Sigmoid colon (tissue), 7 donors: ENCODE data around the gene PPP1R1A. TPM values are rescaled to one million over a fixed set of nuclear protein-coding genes. Genes with fewer than 3 reads are reported as not detected.
A peak's percentile ranks its signal among the peaks of the same experiment; 100 is the strongest.

Experiments
- DNase-seq: peaks from one replicate; pipeline ENCODE4 v3.0.0-alpha.2; 2019
- H3K27ac ChIP-seq, 4 donors: fragments of 200-600 bp; sonication (generic); one replicate each; pipeline ENCODE4 v1.5.1; 2016 to 2019; ENCODE audit warnings: mild to moderate bottlenecking in 1 of 4
- H3K27me3 ChIP-seq, 3 donors: fragments of 200-600 bp; sonication (generic); one replicate each; pipeline ENCODE4 v1.5.1; 2019; ENCODE audit warnings: mild to moderate bottlenecking in 1 of 3
- H3K36me3 ChIP-seq, 4 donors: fragments of 200-600 bp; sonication (generic); one replicate each; pipeline ENCODE4 v1.5.1; 2016 to 2019
- H3K4me1 ChIP-seq, 4 donors: fragments of 200-600 bp; sonication (generic); one replicate each; pipeline ENCODE4 v1.5.1; 2017 to 2019
- H3K4me3 ChIP-seq, 4 donors: fragments of 200-600 bp; sonication (generic); one replicate each; pipeline ENCODE4 v1.5.1; 2017 to 2019; ENCODE audit warnings: mild to moderate bottlenecking in 2 of 4, moderate library complexity in 1 of 4
- H3K9me3 ChIP-seq, 4 donors: fragments of 200-600 bp in 3 of 4; sonication (generic) in 3 of 4; one replicate each; pipeline versions ENCODE4 v1.5.1 to v1.6.1; 2013 to 2019
- EP300 ChIP-seq, 4 donors: sonication (generic); formaldehyde crosslinking; IDR thresholded peaks; one replicate each; pipeline ENCODE4 v1.6.1; 2017; ENCODE audit warnings: antibody characterized with exemption in 4 of 4
- POLR2A ChIP-seq, 2 donors: fragments of 450-650 bp; IDR thresholded peaks; one replicate each; pipeline ENCODE4 v1.6.1; 2016; ENCODE audit warnings: antibody characterized with exemption in 2 of 2, mild to moderate bottlenecking in 2 of 2, moderate library complexity in 2 of 2
- POLR2AphosphoS5 ChIP-seq, 4 donors: sonication (generic); formaldehyde crosslinking; IDR thresholded peaks; one replicate each; pipeline ENCODE4 v1.6.1; 2017; ENCODE audit warnings: antibody characterized with exemption in 4 of 4
- WGBS, 2 donors: extraction: QIAGEN DNeasy Blood & Tissue Kit; methylation state at CpG; one replicate each; pipeline ENCODE4 v1.1.7; 2013; 5-methylcytosine and 5-hydroxymethylcytosine counted together
- intact Hi-C: fragments of 100-400 bp; cut with DNase I; formaldehyde crosslinking; loops from one replicate; pipeline ENCODE4 v1.15.1; 2023
- polyA plus RNA-seq, 3 donors: library from polyadenylated mRNA; stranded (reverse); fragments of 200-250 nt; gene quantifications; one replicate each; pipeline ENCODE4 v1.2.3, GENCODE V29; 2013
- total RNA-seq, 4 donors: library from RNA; depleted of rRNA; stranded (reverse); fragments of >200 nt; gene quantifications; one replicate each; pipeline ENCODE4 v1.1.0, GENCODE V29; 2016
- TF ChIP-seq, protein P1 (sequence below), 4 experiments: fragments of 450-650 bp in 3 of 4; fragments of 200-600 bp in 1 of 4; IDR thresholded peaks; one replicate each; pipeline ENCODE4 v1.5.1; 2016 to 2019; ENCODE audit warnings: antibody characterized with exemption in 4 of 4, mild to moderate bottlenecking in 3 of 4, moderate library complexity in 2 of 4
- donor health status: healthy with polysubstance abuse.
- donor health status: Bipolar disorder and iron deficiency.
- donor health status: healthy.

Gene PPP1R1A
- total and polyA plus RNA-seq, 7 donors, result 0.92 to 48.9 (median 17.5) TPM

DNA sequence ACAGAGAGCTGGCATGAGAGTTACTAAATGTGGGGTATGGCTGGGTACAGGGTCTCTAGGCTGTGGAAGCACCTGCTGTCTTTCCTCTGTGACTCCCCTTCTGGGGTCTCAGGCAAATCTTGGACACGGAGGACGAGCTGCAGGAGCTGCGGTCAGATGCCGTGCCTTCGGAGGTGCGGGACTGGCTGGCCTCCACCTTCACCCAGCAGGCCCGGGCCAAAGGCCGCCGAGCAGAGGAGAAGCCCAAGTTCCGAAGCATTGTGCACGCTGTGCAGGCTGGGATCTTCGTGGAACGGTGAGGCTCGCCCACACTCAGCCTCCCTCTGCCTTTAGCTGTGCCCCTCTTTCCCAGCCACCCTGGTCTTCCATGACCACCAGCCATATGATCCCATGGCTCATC lies 19.4 kb downstream of the PPP1R1A start:
- intact Hi-C loops, result no loop called here
- no peak for DNase-seq
- TF ChIP-seq POLR2AphosphoS5 (IDR thresholded peaks at IDR 0.05) (no peak), EP300 (IDR thresholded peaks at IDR 0.05) (no peak), POLR2A (IDR thresholded peaks at IDR 0.05) (no peak)
- TF ChIP-seq, protein P1, sequence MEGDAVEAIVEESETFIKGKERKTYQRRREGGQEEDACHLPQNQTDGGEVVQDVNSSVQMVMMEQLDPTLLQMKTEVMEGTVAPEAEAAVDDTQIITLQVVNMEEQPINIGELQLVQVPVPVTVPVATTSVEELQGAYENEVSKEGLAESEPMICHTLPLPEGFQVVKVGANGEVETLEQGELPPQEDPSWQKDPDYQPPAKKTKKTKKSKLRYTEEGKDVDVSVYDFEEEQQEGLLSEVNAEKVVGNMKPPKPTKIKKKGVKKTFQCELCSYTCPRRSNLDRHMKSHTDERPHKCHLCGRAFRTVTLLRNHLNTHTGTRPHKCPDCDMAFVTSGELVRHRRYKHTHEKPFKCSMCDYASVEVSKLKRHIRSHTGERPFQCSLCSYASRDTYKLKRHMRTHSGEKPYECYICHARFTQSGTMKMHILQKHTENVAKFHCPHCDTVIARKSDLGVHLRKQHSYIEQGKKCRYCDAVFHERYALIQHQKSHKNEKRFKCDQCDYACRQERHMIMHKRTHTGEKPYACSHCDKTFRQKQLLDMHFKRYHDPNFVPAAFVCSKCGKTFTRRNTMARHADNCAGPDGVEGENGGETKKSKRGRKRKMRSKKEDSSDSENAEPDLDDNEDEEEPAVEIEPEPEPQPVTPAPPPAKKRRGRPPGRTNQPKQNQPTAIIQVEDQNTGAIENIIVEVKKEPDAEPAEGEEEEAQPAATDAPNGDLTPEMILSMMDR (IDR thresholded peaks at IDR 0.05), result no peak

DNA sequence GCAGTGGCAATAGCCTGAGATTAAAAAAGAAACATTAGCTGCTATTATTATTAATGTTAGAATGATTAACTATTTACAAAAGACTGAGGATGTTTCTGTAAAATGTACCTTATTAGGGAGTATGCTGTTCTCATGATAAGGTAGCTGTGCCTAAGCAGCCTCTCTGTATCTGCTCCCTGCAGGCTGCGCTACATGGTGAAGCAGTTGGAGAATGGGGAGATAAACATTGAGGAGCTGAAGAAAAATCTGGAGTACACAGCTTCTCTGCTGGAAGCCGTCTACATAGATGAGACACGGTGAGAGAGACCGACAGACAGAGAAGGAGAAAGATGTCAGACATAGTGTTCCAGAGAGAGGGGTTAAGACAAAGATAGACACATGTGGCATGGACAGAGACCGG lies 21.7 kb downstream of the PPP1R1A start:
- no peak overlapping the region for H3K27ac ChIP-seq
- TF ChIP-seq EP300 (IDR thresholded peaks at IDR 0.05) (no peak), POLR2AphosphoS5 (IDR thresholded peaks at IDR 0.05) (no peak), POLR2A (IDR thresholded peaks at IDR 0.05) (no peak)
- H3K9me3 ChIP-seq, result no peaks in the 10 kb centered on the region
- DNase-seq, result no peak
- no peaks in the 10 kb centered on the region for H3K27me3 ChIP-seq
- WGBS, 2 donors, result 86 to 87% methylated on average over 5 of the region's 5 CpGs
- no peak overlapping the region for H3K4me3 ChIP-seq
- intact Hi-C loops, result no loop called here
- peaks cover 0 to 34% (median 28%) of the 10 kb centered on the region in 4 donors for H3K4me1 ChIP-seq
- H3K36me3 ChIP-seq, result peaks cover 0 to 16% (median 7%) of the 10 kb centered on the region in 4 donors

More for the DNA sequence above, 19.4 kb downstream of the PPP1R1A start:
- peaks cover 0 to 13% (median 6%) of the 10 kb centered on the region in 4 donors for H3K4me1 ChIP-seq
- H3K27me3 ChIP-seq, result no peaks in the 10 kb centered on the region
- no peaks in the 10 kb centered on the region for H3K9me3 ChIP-seq
- H3K36me3 ChIP-seq, result peaks cover 0 to 34% (median 19%) of the 10 kb centered on the region in 4 donors
- WGBS, 2 donors, result 91 to 94% methylated on average over 14 of the region's 14 CpGs
- no peak overlapping the region for H3K4me3 ChIP-seq
- no peak overlapping the region for H3K27ac ChIP-seq

GRCh38 chr12:54565986-54566544 lies 22.4 kb downstream of the PPP1R1A start:
- Histone ChIP-seq H3K9me3 (no peaks in the 10 kb centered on the region), H3K27me3 (no peaks in the 10 kb centered on the region), H3K4me1 (peaks cover 0 to 39% (median 35%) of the 10 kb centered on the region in 4 donors), H3K27ac (no peak overlapping the region), H3K4me3 (no peak overlapping the region), H3K36me3 (peaks cover 0 to 16% (median 7%) of the 10 kb centered on the region in 4 donors)
- intact Hi-C loops, result no loop called here
- no peak for DNase-seq
- no peak for TF ChIP-seq POLR2A (IDR thresholded peaks at IDR 0.05)
- TF ChIP-seq EP300 (IDR thresholded peaks at IDR 0.05), result no peak
- TF ChIP-seq, protein P1 (IDR thresholded peaks at IDR 0.05), result no peak
- TF ChIP-seq POLR2AphosphoS5 (IDR thresholded peaks at IDR 0.05), result no peak
- 51 to 61% methylated on average over 3 of the region's 3 CpGs for WGBS, 2 donors

DNA sequence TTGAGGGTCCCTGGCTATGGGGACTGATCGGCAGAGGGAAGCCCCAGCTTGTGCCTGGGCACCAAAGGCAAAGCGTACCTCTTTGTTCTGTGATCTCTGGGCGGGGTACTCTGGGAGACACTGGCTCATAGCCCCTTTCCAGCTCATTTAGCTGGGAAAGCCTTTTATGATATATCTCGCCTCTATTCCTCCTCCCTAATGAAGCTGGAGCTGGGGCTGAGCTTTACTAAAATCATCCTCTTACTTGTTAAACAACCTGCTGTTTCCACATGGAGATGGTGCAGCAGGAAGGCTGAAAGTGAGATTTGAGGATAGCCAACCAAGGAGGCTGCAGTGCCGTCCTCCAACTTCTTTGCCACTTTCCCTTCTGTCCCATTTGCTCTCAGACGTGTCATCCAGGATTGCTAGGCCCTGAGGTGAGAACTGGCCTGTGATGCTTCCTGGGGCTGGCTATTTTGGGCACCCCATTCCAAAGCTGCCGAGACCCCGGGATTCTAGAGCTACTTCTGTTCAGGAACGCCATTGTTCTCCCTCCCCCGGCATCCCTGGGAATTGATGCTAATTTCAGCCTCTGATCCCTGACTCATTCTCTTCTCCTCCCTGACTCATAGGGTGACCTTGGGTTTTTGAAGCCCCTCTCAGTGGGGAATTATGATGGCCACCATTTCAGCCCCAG lies 23.0 kb downstream of the PPP1R1A start:
- Histone ChIP-seq H3K27me3 (no peaks in the 10 kb centered on the region), H3K9me3 (no peaks in the 10 kb centered on the region), H3K4me1 (peaks cover 0 to 46% (median 40%) of the 10 kb centered on the region in 4 donors), H3K36me3 (peaks cover 0 to 16% (median 7%) of the 10 kb centered on the region in 4 donors), H3K27ac (no peak overlapping the region), H3K4me3 (no peak overlapping the region)
- DNase-seq, result no peak
- WGBS, 2 donors, result 60 to 78% methylated on average over 10 of the region's 10 CpGs
- TF ChIP-seq POLR2A (IDR thresholded peaks at IDR 0.05), result no peak
- intact Hi-C loops, result no loop called here

DNA sequence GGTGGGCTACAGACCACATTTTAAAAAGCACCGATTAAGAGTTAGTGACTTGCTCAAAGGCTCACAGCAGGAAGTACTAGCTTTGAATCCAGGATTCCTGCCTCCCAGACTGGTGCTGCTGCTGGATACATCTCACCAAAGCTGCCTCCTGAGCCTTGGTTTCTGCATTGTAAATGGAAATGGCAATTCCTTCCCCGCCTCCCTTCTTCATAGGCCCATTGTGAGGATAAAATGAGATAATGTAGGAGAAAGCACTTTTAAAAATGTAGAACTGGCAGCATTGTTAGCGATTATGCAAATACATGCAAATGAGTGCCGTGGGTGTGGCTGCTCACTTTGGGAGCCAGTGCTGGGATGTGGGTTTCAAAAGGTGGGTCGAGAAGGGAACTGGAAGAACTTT lies 23.7 kb downstream of the PPP1R1A start:
- no peak for DNase-seq
- no peak overlapping the region for H3K27ac ChIP-seq
- peaks cover 0 to 52% (median 43%) of the 10 kb centered on the region in 4 donors for H3K4me1 ChIP-seq

DNA sequence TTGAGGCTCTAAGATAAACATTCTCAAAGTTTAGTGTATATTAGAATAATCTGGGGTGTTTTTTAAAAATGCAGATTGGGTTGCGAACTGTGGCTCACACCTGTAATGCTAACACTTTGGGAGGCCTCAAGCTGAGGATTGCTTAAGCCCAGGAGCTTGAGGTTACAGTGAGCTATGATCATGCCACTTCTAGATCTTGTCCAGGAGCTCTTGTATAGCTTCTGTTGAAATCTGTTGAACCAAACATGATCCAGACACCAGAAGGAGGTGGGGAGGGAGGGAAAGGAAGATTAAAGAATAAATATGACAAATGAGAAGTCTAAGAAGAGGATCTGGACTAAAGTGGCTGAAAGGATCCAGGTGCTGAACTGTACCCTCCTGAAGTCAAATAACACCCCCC lies 24.7 kb downstream of the PPP1R1A start:
- intact Hi-C loops, result no loop called here
- 95% methylated on average over 1 of the region's 1 CpG for WGBS, 2 donors
- no peaks in the 10 kb centered on the region for H3K27me3 ChIP-seq
- peak overlapping the region in 3 of 4 donors; percentile 73 to 78 (median 74) for H3K27ac ChIP-seq
- peaks cover 0 to 2% (median 0%) of the 10 kb centered on the region in 4 donors for H3K36me3 ChIP-seq
- H3K4me1 ChIP-seq, result peaks cover 0 to 54% (median 43%) of the 10 kb centered on the region in 4 donors
- no peak for DNase-seq
- H3K4me3 ChIP-seq, result no peak overlapping the region
- no peaks in the 10 kb centered on the region for H3K9me3 ChIP-seq
- TF ChIP-seq POLR2A (IDR thresholded peaks at IDR 0.05), result no peak
- peak in 3 of 4 donors; percentile 76 to 92 (median 82) for TF ChIP-seq EP300 (IDR thresholded peaks at IDR 0.05)
- TF ChIP-seq, protein P1 (IDR thresholded peaks at IDR 0.05), result no peak
- TF ChIP-seq POLR2AphosphoS5 (IDR thresholded peaks at IDR 0.05), result peak; percentile 93 to 98 (median 98)

More for the DNA sequence above, 23.7 kb downstream of the PPP1R1A start:
- H3K4me3 ChIP-seq, result no peak overlapping the region
- no peak for TF ChIP-seq POLR2AphosphoS5 (IDR thresholded peaks at IDR 0.05)
- 59 to 68% methylated on average over 5 of the region's 5 CpGs for WGBS, 2 donors
- H3K36me3 ChIP-seq, result peaks cover 0 to 10% (median 4%) of the 10 kb centered on the region in 4 donors
- intact Hi-C loops, result no loop called here
- H3K27me3 ChIP-seq, result no peaks in the 10 kb centered on the region
- H3K9me3 ChIP-seq, result no peaks in the 10 kb centered on the region
